Measurements from ENCODE around the gene ABR. TPM values are rescaled to one million over a fixed set of nuclear protein-coding genes. Genes with fewer than 3 reads are reported as not detected.

ABR gene
- total and polyA plus RNA-seq, 4 donors, result 2.7 to 12.9 (median 6.8) TPM

GRCh38 chr17:1010086-1010450 is 169.7 kb downstream of the ABR start:
- H3K27ac ChIP-seq (ENCODE audit: low read depth in 1 of 2, low read length in 2 of 2), result no peak overlapping the region
- 90% methylated on average over 10 of the region's 10 CpGs for WGBS
- H3K9ac ChIP-seq (ENCODE audit: low read depth in 1 of 2, low read length in 2 of 2), result no peak overlapping the region
- no peaks in the 10 kb centered on the region for H3K27me3 ChIP-seq (ENCODE audit: control insufficient read depth in 4 of 4, insufficient read depth in 4 of 4, low read length in 3 of 4)
- peaks cover 0 to 9% (median 2%) of the 10 kb centered on the region in 4 donors for H3K4me1 ChIP-seq (ENCODE audit: control insufficient read depth in 4 of 4, insufficient read depth in 4 of 4, low read length in 3 of 4)
- H3K4me3 ChIP-seq (ENCODE audit: low read depth in 1 of 3, low read length in 3 of 3), result no peak overlapping the region
- no peaks in the 10 kb centered on the region for H3K9me3 ChIP-seq (ENCODE audit: control insufficient read depth in 4 of 4, low read length in 3 of 4)
- no peak for DNase-seq (ENCODE audit: low spot score)
- H3K36me3 ChIP-seq (ENCODE audit: control insufficient read depth in 4 of 4, insufficient read depth in 3 of 4, low read depth in 1 of 4, low read length in 3 of 4), result peaks cover 0 to 7% (median 4%) of the 10 kb centered on the region in 4 donors
- TF ChIP-seq YY1 (IDR thresholded peaks at IDR 0.05) (no peak), FOXA2 (IDR thresholded peaks at IDR 0.05) (no peak), REST (IDR thresholded peaks at IDR 0.05) (no peak), RAD21 (IDR thresholded peaks at IDR 0.05) (no peak), GABPA (IDR thresholded peaks at IDR 0.05 in 1 of 2, conservative IDR thresholded peaks at IDR 0.05 in 1 of 2) (no peak), NR2F2 (IDR thresholded peaks at IDR 0.05) (no peak), SP1 (IDR thresholded peaks at IDR 0.05) (no peak)

GRCh38 chr17:1009229-1010085 is 170.3 kb downstream of the ABR start:
- DNase-seq (ENCODE audit: low spot score), result no peak
- H3K4me1 ChIP-seq (ENCODE audit: control insufficient read depth in 4 of 4, insufficient read depth in 4 of 4, low read length in 3 of 4), result peaks cover 0 to 13% (median 2%) of the 10 kb centered on the region in 4 donors
- H3K9ac ChIP-seq (ENCODE audit: low read depth in 1 of 2, low read length in 2 of 2), result no peak overlapping the region
- WGBS, result 73% methylated on average over 19 of the region's 19 CpGs
- TF ChIP-seq EGR1 (IDR thresholded peaks at IDR 0.05; ENCODE audit: low read depth in 2 of 2) (no peak), JUND (IDR thresholded peaks at IDR 0.05) (no peak), REST (IDR thresholded peaks at IDR 0.05) (no peak), NR2F2 (IDR thresholded peaks at IDR 0.05) (no peak), HNF4A (conservative IDR thresholded peaks at IDR 0.05) (no peak)
- H3K27ac ChIP-seq (ENCODE audit: low read depth in 1 of 2, low read length in 2 of 2), result no peak overlapping the region
- no peaks in the 10 kb centered on the region for H3K9me3 ChIP-seq (ENCODE audit: control insufficient read depth in 4 of 4, low read length in 3 of 4)
- H3K4me3 ChIP-seq (ENCODE audit: low read depth in 1 of 3, low read length in 3 of 3), result no peak overlapping the region
- H3K27me3 ChIP-seq (ENCODE audit: control insufficient read depth in 4 of 4, insufficient read depth in 4 of 4, low read length in 3 of 4), result no peaks in the 10 kb centered on the region
- peaks cover 0 to 7% (median 4%) of the 10 kb centered on the region in 4 donors for H3K36me3 ChIP-seq (ENCODE audit: control insufficient read depth in 4 of 4, insufficient read depth in 3 of 4, low read depth in 1 of 4, low read length in 3 of 4)

Measured in liver (tissue), 9 donors.